GM23248 (cell line): ENCODE data around the gene SNCA.

Experiments used
- EZH2 ChIP-seq: fragments of 200-600 bp; sonication (generic); IDR thresholded peaks from 2 replicates; pipeline ENCODE4 v1.6.1; 2018; ENCODE audit warnings: antibody characterized with exemption, mild to moderate bottlenecking; ENCODE audit not compliant: insufficient read depth, poor library complexity, severe bottlenecking
- EZH2phosphoT487 ChIP-seq: fragments of 200-600 bp; sonication (generic); IDR thresholded peaks from 2 replicates; pipeline ENCODE4 v1.6.1; 2018; ENCODE audit warnings: antibody characterized with exemption, moderate library complexity, mild to moderate bottlenecking, low read depth; ENCODE audit not compliant: insufficient read depth

DNA sequence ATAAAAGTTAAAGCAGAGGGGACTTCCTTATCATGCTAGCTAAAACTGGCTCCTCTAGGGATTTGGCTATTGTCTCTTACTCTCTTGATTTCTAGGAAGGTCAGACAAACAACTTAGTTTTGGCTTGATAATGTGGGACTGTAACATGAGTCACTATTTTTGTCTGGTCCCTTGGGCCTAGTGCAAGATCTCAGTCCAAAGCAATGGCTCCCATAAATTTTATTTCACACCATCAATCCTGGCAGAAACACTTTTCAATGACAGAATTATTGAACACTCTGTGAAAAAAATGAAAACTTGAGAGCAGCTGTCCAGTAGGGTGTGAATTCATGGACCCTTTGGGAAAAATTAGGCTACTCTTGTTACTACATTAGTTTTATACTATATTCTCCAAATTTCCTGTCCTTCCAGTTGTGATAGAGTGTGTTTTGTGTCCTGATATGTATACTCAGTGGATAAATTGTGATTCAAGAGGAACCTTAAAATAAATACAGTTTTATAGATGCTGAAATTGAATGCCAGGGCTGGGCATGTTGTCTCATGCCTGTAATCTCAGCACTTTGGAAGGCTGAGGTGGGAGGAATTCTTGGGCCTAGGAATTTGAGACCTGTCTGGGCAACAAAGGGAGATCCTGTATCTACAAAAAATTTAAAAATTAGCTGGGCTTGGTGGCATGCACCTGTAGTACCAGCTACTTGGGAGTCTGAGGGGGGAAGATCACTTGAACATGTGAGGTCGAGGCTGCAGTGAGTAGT is 10.8 kb upstream of the SNCA start:
- TF ChIP-seq EZH2phosphoT487 (no peak), EZH2 (no peak)
